SK-MEL-5 (cell line): ENCODE measurements around the gene DEFB129. TPM values are rescaled to one million over a fixed set of nuclear protein-coding genes. Genes with fewer than 3 reads are reported as not detected.

ENCODE experiments used
- DNase-seq: peaks from one replicate; pipeline ENCODE4 v3.0.0-alpha.2; 2016; ENCODE audit warnings: low read depth, low spot score
- in situ Hi-C: cut with HindIII; loops from 2 replicates; pipeline ENCODE4 v1.10.0; 2016; ENCODE audit warnings: low sequenced_read_pairs, high pct_unique_total_duplicates, low pct_unique_long_range_greater_than_20kb
- total RNA-seq: library from RNA; depleted of rRNA; stranded (reverse); fragments of >200 nt; shearing (Covaris generic); gene quantifications from 2 replicates; pipeline ENCODE4 v1.2.3, GENCODE V29; 2014; rRNA removed

DEFB129 gene
- total RNA-seq, 1 experiment from 2014 or later = not detected

GRCh38 chr20:276620-277495 is 49.8 kb downstream of the DEFB129 start:
- in situ Hi-C loops = no loop called here
- no peak for DNase-seq

- in situ Hi-C loops = no loop called here
- DNase-seq = no peak
Measured at GRCh38 chr20:277496-277781, 50.4 kb downstream of the DEFB129 start.

GRCh38 chr20:278181-278580 is 51.1 kb downstream of the DEFB129 start:
- DNase-seq = no peak
- in situ Hi-C loops = no loop called here

GRCh38 chr20:278607-279571 is 51.8 kb downstream of the DEFB129 start:
- in situ Hi-C loops = no loop called here
- no peak for DNase-seq

Other genes with a start within 250 kb of the DEFB129 start
- not detected in 2 replicates for gene DEFB125, start 139.6 kb upstream of the DEFB129 start, total RNA-seq
- gene DEFB126, start 84.7 kb upstream of the DEFB129 start, total RNA-seq = 5.1 and 5.5 TPM in 2 replicates
- not detected in 2 replicates for gene DEFB127, start 69.8 kb upstream of the DEFB129 start, total RNA-seq
- gene DEFB128, start 37.5 kb upstream of the DEFB129 start, total RNA-seq = not detected in 2 replicates
- gene DEFB132, start 30.5 kb downstream of the DEFB129 start, total RNA-seq = not detected in 2 replicates
- 1.6 and 1.7 TPM in 2 replicates for gene C20orf96, start 63.5 kb downstream of the DEFB129 start, total RNA-seq
- 25.5 and 29.7 TPM in 2 replicates for gene ZCCHC3, start 70.3 kb downstream of the DEFB129 start, total RNA-seq
- 3.1 and 3.9 TPM in 2 replicates for gene SOX12, start 98.3 kb downstream of the DEFB129 start, total RNA-seq
- 38.2 and 41.8 TPM in 2 replicates for gene NRSN2, start 119.9 kb downstream of the DEFB129 start, total RNA-seq
- gene TRIB3, start 153.5 kb downstream of the DEFB129 start, total RNA-seq = 146 and 157 TPM in 2 replicates
- 51.1 and 58.0 TPM in 2 replicates for gene RBCK1, start 181.0 kb downstream of the DEFB129 start, total RNA-seq
- 62.5 and 63.0 TPM in 2 replicates for gene TBC1D20, start 235.3 kb downstream of the DEFB129 start, total RNA-seq